Limb (tissue), 2 donors: Measurements from ENCODE around the gene HTR1D.
A peak's percentile ranks its signal among the peaks of the same experiment; 100 is the strongest.
"Not testable (repeated sequence)": the region's sequence is repeated elsewhere in the genome, so short reads cannot be mapped to it uniquely, and the experiment has no call there.

ENCODE experiments used
- DNase-seq, 2 donors: peaks; one replicate each; pipeline ENCODE4 v3.0.0-alpha.2; 2016; ENCODE audit errors: extremely low spot score in 2 of 2

Gene HTR1D, protein sequence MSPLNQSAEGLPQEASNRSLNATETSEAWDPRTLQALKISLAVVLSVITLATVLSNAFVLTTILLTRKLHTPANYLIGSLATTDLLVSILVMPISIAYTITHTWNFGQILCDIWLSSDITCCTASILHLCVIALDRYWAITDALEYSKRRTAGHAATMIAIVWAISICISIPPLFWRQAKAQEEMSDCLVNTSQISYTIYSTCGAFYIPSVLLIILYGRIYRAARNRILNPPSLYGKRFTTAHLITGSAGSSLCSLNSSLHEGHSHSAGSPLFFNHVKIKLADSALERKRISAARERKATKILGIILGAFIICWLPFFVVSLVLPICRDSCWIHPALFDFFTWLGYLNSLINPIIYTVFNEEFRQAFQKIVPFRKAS

DNA sequence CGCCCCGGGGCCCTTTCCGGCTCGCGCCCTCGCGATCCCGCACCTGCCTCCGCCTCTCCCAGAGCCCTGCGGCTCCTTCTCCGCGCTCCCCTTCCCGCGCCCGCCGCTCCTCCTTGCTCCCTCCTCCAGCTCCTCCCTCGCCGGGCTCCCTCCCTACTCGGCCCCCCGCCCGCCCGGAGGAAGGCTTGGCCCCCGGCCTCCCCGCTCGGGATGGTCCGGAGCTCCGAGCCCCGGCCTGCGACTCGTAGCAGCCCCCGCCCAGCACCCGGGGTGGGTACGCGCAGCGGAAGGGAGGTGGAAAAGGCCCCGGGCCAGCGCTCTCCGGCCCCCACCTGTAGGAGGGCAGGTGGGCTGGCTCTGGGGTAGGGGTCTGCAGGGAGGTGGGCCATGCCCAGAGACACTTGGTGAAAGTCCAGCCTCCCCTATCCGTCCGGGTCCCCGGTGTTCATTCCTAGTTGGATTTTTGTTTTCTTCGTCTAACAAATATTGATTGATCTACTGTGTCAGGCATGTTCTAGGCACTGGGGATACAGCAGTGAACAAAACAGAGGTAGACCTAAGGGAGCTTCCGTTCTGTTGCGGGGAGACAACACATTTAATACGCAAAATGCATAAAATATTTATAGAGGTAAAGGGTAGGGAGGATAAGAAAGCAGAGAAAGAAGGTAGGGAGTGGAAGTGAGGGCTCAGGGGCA, at the start of gene HTR1D:
Gene HTR1D (minus strand): TSS at position 82 of the 695 bp plus-strand sequence. CDS start 23,283 bp downstream, outside the sequence.
- DNase-seq, result peak in 1 of 2 donors; percentile 57

DNA sequence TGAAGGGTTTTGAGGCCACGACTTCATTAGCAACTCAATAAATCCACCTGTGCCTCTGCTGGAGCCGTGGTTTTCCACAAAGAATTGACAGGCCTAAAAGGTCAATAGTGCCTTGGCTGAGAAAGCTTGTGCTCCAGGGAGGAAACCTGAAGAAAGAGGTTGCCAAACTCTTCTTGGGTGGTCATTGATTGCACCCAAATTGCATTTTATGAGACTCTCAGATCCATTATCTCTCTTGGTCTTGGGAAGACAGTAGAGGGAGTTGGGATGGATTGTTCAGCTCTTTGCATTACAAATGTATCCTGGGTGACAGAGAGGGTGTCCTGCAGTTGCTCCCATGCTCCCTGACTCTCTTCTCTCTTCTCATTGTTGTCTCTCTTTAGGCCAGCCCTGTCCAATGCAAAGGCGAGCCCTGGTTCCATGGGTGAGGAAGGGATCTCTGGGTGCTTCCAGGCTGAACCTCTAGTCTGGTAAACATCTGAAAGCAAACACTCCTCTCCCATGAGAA, 46.1 kb upstream of the HTR1D start:
- DNase-seq, result no peak

GRCh38 chr1:23258082-23258481, 40.8 kb upstream of the HTR1D start:
- not testable (repeated sequence) for DNase-seq

DNA sequence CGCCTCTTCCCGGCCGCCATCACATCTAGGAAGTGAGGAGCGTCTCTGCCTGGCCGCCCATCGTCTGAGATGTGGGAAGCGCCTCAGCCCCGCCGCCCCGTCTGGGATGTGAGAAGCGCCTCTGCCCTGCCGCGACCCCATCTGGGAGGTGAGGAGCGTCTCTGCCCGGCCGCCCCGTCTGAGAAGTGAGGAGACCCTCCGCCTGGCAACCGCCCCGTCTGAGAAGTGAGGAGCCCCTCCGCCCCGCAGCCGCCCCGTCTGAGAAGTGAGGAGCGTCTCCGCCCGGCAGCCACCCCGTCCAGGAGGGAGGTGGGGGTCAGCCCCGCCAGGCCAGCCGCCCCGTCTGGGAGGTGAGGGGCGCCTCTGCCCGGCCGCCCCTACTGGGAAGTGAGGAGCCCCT, 40.1 kb upstream of the HTR1D start:
- not testable (repeated sequence) for DNase-seq

- no peak for DNase-seq
These were observed 37.3 kb upstream of the HTR1D start for GRCh38 chr1:23254584-23254983.

DNA sequence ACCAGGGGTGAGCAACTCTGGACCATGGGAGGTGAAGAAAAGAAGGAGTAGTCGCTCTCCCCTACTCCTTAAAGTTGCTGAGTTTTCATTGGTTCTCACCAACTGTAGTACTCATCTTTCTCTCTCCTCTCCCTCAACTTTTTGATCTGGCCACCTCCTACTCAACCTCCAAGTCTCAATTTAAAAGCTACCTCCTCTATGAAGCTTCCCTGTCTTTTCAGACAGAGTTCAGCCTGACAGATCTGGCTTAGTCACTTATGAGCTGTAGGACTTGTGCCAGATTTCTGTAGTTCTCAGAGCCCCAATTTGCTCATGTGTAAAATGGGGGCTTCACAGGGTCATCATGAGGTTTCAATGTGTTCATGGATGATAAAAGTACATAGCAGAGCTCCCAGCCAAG, 34.5 kb upstream of the HTR1D start:
- no peak for DNase-seq

DNA sequence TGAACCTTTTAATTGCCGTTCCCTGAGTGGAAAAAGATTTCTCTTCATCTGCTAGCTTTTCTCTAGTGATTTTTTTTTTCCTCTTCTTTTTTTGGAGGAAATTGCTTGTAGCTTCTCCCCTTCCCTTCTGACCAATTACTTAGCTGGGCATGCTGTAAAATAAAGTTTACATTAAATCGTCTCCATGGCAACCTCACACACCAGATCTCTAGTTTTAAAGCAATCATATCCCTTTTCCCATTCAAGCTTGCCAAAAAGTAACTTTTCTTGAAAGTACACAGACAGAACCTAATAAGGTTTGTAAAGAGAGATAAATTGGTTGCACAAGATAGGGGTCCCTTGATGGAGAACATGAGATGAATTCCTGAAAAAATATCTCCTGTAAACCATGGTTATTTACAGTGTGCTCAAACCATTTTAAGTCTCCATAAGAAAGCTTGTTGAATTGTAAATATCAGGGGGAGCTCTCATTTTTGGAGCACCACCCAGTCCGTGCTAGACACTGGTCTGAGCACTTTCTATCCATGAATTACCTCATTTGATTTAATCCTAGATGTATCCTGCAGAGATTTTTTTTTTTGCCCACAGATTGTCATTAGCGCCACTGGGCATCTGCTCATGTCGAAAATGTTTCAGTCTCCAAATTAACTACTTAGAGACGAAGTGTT, 32.6 kb upstream of the HTR1D start:
- DNase-seq, result peak in 1 of 2 donors; percentile 93

DNA sequence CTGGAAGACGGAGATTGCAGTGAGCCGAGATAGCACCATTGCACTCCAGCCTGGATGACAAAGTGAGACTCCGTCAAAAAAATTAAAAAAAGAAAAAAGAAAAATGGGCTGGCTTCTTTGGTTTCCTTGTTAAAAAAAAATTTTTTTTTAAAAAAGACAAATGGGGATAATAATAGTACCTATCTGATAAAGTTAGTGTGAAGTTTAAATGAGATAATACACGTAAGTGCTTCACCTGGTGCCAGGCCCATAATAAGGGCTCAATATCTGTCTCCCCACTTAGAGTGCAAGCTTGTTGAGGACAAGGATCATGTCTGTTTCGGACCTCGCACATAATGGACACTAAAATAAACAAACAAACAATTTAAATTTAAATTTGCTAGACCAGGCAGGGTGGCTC, 30.0 kb upstream of the HTR1D start:
- no peak for DNase-seq

GRCh38 chr1:23246274-23246673, 29.0 kb upstream of the HTR1D start:
- no peak for DNase-seq

DNA sequence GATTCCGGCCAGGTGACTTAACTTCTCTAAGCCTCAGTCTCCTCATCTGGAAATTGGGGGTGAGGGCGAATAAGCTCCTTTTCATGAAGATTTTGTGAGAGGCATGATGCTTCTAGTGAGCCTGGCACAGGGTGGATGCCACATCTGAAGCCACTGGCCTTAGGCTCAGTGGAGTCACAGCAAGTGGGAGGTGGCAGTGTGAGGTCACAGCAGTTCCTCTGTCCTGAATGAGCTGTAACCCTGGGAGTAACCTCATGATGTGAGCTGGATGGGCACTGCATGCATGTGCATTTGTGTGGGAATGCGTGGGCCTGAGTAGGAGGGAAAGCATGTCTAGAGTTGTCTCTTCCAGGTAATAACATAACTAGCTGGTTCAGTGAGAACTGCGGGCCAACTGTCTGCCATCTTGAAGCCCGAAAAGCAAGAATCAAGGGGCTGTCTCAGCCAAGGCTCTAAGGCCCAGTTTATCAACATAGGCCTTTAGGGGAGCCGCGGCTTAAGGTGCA, 27.0 kb upstream of the HTR1D start:
- DNase-seq, result no peak

- no peak for DNase-seq
These were observed 25.1 kb upstream of the HTR1D start for GRCh38 chr1:23242414-23242813.

DNA sequence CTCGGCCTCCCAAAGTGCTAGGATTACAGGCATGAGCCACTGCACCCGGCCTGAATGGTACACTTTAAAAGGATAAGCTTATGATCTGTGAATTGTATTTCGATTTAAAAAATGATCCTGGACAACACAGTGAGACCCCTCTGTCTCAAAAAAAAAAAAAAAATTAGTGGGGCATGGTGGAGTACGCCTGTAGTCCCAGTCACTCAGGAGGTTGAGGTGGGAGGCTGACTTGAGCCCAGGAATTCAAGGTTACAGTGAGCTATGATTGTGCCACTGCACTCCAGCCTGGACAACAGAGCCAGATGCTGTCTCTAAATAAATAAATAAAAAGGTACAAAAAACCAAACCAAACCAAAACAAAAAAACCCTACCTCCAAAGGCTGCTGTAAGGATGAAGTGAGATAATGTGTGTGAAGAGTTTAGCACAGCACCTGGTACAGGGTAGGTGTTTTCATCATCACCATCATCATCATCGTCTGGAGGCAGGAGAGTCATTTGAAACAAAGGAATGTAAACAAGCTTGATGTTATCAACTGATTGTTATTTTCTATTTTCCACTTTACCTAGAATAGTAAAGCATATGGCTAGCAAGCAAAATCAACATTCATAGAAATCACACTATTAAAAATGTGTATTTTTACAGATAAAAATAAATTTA, 22.5 kb upstream of the HTR1D start:
- DNase-seq, result no peak

DNA sequence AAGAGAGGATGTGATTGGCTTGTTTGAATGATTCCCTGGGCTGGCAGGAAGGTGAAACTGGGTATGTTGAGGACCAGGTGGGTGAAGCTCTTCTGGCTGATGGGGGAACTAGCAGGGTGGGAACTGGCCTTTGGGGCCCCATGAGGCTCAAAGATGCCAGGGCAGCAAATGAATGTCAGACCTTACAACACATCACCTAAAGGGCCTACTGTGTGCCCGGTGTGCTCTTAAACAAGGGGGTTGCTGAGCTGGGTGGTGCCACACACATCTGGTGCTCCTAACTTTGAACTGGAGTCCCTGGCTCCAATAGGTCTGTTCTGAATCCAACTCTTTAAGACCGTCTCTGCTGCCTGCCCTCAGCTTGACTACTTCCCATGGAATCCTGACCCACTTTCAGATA, 21.3 kb upstream of the HTR1D start:
- DNase-seq, result no peak

DNA sequence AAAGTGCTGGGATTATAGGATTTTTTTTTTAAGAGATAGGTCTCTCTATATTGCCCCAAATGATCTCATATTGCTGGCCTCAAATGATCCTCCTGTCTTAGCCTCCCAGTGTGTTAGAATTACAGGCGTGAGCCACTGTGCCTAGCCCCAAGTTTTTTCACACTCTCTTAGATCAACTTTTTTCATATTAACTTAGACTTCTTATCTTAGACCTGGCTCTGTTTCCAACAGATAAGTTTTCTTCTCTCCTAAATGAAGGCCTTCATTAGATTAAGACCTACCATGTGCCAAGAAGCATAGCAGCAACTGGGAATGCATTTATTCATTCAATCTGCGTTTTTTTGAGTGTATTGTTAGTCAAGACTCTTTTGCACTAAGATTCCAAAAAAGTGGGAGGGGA, 20.2 kb upstream of the HTR1D start:
- no peak for DNase-seq

GRCh38 chr1:23227806-23228205, 10.5 kb upstream of the HTR1D start:
- DNase-seq, result no peak

GRCh38 chr1:23224739-23225648, 7.7 kb upstream of the HTR1D start:
- DNase-seq, result no peak

GRCh38 chr1:23223963-23224362, 6.7 kb upstream of the HTR1D start:
- not testable (repeated sequence) for DNase-seq

- not testable (repeated sequence) for DNase-seq
These were observed 6.2 kb upstream of the HTR1D start for GRCh38 chr1:23223490-23223951.

GRCh38 chr1:23222742-23223141, 5.4 kb upstream of the HTR1D start:
- no peak for DNase-seq

- DNase-seq, result no peak
These were observed 5.0 kb upstream of the HTR1D start for GRCh38 chr1:23222331-23222730.
